ENCODE data around the gene TFEB.
A peak's percentile ranks its signal among the peaks of the same experiment; 100 is the strongest.

TFEB gene

GRCh38 chr6:41638935-41639808 is 96.2 kb downstream of the TFEB start:
- H3K27ac ChIP-seq, result peak overlapping the region in 1 of 2 donors; percentile 72
- H3K4me3 ChIP-seq, result peak overlapping the region; percentile 78
- no peak for TF ChIP-seq CTCF (IDR thresholded peaks at IDR 0.05)
- no peak for DNase-seq (ENCODE audit: low spot score)

GRCh38 chr6:41638002-41638934 is 97.1 kb downstream of the TFEB start, which contains the start of gene MDFI:
TSS of gene MDFI (plus strand) at chr6:41638468. CDS start at chr6:41638750, 282 bp downstream.
- no peak for TF ChIP-seq CTCF (IDR thresholded peaks at IDR 0.05)
- DNase-seq (ENCODE audit: low spot score), result no peak
- peak within 1 kb of the TSS; percentile 78 for H3K4me3 ChIP-seq
- H3K27ac ChIP-seq, result peak within 1 kb of the TSS in 1 of 2 donors; percentile 72

GRCh38 chr6:41637194-41638001 is 98.0 kb downstream of the TFEB start:
- no peak for TF ChIP-seq CTCF (IDR thresholded peaks at IDR 0.05)
- Histone ChIP-seq H3K4me3 (peak overlapping the region; percentile 78), H3K27ac (peak overlapping the region in 1 of 2 donors; percentile 72)
- no peak for DNase-seq (ENCODE audit: low spot score)

GRCh38 chr6:41636833-41637193 is 98.6 kb downstream of the TFEB start:
- DNase-seq (ENCODE audit: low spot score), result no peak
- Histone ChIP-seq H3K4me3 (peak overlapping the region; percentile 78), H3K27ac (no peak overlapping the region)
- TF ChIP-seq CTCF (IDR thresholded peaks at IDR 0.05), result no peak

- no peak for DNase-seq (ENCODE audit: low spot score)
- TF ChIP-seq CTCF (IDR thresholded peaks at IDR 0.05), result no peak
- Histone ChIP-seq H3K27ac (no peak overlapping the region), H3K4me3 (no peak overlapping the region)
Observed at GRCh38 chr6:41635365-41635764, 100.0 kb downstream of the TFEB start.

- DNase-seq (ENCODE audit: low spot score), result no peak
- H3K4me3 ChIP-seq, result no peak overlapping the region
- H3K27ac ChIP-seq, result no peak overlapping the region
- no peak for TF ChIP-seq CTCF (IDR thresholded peaks at IDR 0.05)
Observed at GRCh38 chr6:41634657-41635056, 100.8 kb downstream of the TFEB start.

Data from coronary artery (tissue), 2 donors.